WTC11 (cell line): ENCODE results near the gene PLPP4.

Source experiments
- ESRRA ChIP-seq: sonication (generic); formaldehyde crosslinking; IDR thresholded peaks from 2 replicates; pipeline ENCODE4 v1.8.1; 2022; ENCODE audit warnings: mild to moderate bottlenecking, missing genetic modification reagents, borderline replicate concordance
- FOXK1 ChIP-seq: sonication (generic); formaldehyde crosslinking; IDR thresholded peaks from 2 replicates; pipeline ENCODE4 v1.8.0; 2022; ENCODE audit warnings: mild to moderate bottlenecking, moderate library complexity, missing genetic modification reagents
- FOXP1 ChIP-seq: sonication (generic); formaldehyde crosslinking; IDR thresholded peaks from 2 replicates; pipeline ENCODE4 v1.8.0; 2022; ENCODE audit warnings: missing genetic modification reagents, mild to moderate bottlenecking, moderate library complexity, borderline replicate concordance
- NFYB ChIP-seq: sonication (generic); formaldehyde crosslinking; conservative IDR thresholded peaks from 2 replicates; pipeline ENCODE4 v1.8.0; 2022; ENCODE audit warnings: low read depth, missing genetic modification reagents
- NR2C2 ChIP-seq: sonication (generic); formaldehyde crosslinking; IDR thresholded peaks from 2 replicates; pipeline ENCODE4 v1.8.0; 2022; ENCODE audit warnings: mild to moderate bottlenecking, missing genetic modification reagents
- TEAD4 ChIP-seq: sonication (generic); formaldehyde crosslinking; IDR thresholded peaks from 2 replicates; pipeline ENCODE4 v1.8.0; 2022; ENCODE audit warnings: mild to moderate bottlenecking, missing genetic modification reagents
- ZBTB21 ChIP-seq: sonication (generic); formaldehyde crosslinking; IDR thresholded peaks from 2 replicates; pipeline ENCODE4 v1.8.1; 2023; ENCODE audit warnings: mild to moderate bottlenecking, missing genetic modification reagents, borderline replicate concordance
- ZNF121 ChIP-seq: sonication (generic); formaldehyde crosslinking; IDR thresholded peaks from 2 replicates; pipeline ENCODE4 v1.8.0; 2023; ENCODE audit warnings: missing genetic modification reagents
- TF ChIP-seq, protein P1 (sequence below): sonication (generic); formaldehyde crosslinking; IDR thresholded peaks from 2 replicates; pipeline ENCODE4 v1.8.1; 2023; ENCODE audit warnings: mild to moderate bottlenecking, missing genetic modification reagents, moderate library complexity
- TF ChIP-seq, protein P2 (sequence below): fragments of 200-600 bp; IDR thresholded peaks from 2 replicates; pipeline ENCODE4 v1.8.0; 2022; ENCODE audit warnings: antibody characterized with exemption
- TF ChIP-seq, protein P3 (sequence below): sonication (generic); formaldehyde crosslinking; IDR thresholded peaks from 2 replicates; pipeline ENCODE4 v1.8.1; 2023; ENCODE audit warnings: mild to moderate bottlenecking, missing genetic modification reagents

DNA sequence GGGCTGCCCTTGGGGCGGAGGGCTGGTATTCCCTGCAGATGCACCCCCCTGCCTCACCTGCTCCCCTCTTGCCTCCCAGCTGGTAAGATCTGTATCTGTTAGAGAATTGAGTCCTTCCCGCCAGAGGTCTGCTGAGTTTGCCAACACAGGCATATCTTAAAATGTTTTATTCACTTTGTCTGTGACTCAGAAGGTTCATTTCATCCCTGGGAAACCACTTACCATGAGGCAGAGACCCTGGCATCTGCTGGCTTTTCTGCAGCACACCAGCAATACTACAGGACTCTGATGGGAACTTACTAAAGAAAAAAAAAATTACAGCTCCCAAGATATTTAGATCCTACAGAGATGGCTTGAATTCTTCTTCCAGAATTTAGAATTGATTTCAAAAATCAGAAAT, 131.3 kb downstream of the PLPP4 start:
- TF ChIP-seq, protein P1, sequence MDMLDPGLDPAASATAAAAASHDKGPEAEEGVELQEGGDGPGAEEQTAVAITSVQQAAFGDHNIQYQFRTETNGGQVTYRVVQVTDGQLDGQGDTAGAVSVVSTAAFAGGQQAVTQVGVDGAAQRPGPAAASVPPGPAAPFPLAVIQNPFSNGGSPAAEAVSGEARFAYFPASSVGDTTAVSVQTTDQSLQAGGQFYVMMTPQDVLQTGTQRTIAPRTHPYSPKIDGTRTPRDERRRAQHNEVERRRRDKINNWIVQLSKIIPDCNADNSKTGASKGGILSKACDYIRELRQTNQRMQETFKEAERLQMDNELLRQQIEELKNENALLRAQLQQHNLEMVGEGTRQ (CRISPR knock-in tag): no peak
- no peak for TF ChIP-seq ZNF121
- TF ChIP-seq, protein P2, sequence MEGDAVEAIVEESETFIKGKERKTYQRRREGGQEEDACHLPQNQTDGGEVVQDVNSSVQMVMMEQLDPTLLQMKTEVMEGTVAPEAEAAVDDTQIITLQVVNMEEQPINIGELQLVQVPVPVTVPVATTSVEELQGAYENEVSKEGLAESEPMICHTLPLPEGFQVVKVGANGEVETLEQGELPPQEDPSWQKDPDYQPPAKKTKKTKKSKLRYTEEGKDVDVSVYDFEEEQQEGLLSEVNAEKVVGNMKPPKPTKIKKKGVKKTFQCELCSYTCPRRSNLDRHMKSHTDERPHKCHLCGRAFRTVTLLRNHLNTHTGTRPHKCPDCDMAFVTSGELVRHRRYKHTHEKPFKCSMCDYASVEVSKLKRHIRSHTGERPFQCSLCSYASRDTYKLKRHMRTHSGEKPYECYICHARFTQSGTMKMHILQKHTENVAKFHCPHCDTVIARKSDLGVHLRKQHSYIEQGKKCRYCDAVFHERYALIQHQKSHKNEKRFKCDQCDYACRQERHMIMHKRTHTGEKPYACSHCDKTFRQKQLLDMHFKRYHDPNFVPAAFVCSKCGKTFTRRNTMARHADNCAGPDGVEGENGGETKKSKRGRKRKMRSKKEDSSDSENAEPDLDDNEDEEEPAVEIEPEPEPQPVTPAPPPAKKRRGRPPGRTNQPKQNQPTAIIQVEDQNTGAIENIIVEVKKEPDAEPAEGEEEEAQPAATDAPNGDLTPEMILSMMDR: no peak
- no peak for TF ChIP-seq TEAD4 (CRISPR knock-in tag)
- TF ChIP-seq, protein P3, sequence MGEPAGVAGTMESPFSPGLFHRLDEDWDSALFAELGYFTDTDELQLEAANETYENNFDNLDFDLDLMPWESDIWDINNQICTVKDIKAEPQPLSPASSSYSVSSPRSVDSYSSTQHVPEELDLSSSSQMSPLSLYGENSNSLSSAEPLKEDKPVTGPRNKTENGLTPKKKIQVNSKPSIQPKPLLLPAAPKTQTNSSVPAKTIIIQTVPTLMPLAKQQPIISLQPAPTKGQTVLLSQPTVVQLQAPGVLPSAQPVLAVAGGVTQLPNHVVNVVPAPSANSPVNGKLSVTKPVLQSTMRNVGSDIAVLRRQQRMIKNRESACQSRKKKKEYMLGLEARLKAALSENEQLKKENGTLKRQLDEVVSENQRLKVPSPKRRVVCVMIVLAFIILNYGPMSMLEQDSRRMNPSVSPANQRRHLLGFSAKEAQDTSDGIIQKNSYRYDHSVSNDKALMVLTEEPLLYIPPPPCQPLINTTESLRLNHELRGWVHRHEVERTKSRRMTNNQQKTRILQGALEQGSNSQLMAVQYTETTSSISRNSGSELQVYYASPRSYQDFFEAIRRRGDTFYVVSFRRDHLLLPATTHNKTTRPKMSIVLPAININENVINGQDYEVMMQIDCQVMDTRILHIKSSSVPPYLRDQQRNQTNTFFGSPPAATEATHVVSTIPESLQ: no peak
- no peak for TF ChIP-seq ZBTB21 (CRISPR knock-in tag)
- TF ChIP-seq FOXP1 (CRISPR knock-in tag): no peak
- no peak for TF ChIP-seq ESRRA (CRISPR knock-in tag)
- no peak for TF ChIP-seq NFYB (CRISPR knock-in tag)
- TF ChIP-seq NR2C2 (CRISPR knock-in tag): no peak
- TF ChIP-seq FOXK1 (CRISPR knock-in tag): no peak
